ENCODE measurements around the gene TRIM26. TPM values are rescaled to one million over a fixed set of nuclear protein-coding genes. Genes with fewer than 3 reads are reported as not detected.
"Not testable (repeated sequence)": the region's sequence is repeated elsewhere in the genome, so short reads cannot be mapped to it uniquely, and the experiment has no call there.

The TRIM26 gene
- polyA plus RNA-seq, 5 donors, result 28.8 to 34.6 (median 31.8) TPM

GRCh38 chr6:30171677-30172471, 41.3 kb downstream of the TRIM26 start:
- peak in 1 of 2 donors; percentile 8 for DNase-seq

- peak in 1 of 2 donors; percentile 23 for DNase-seq
Observed at GRCh38 chr6:30169658-30170614, 43.3 kb downstream of the TRIM26 start.

GRCh38 chr6:30168741-30169140, 44.5 kb downstream of the TRIM26 start:
- no peak for DNase-seq

GRCh38 chr6:30167101-30167500, 46.1 kb downstream of the TRIM26 start:
- no peak for DNase-seq

GRCh38 chr6:30165238-30165637, 48.0 kb downstream of the TRIM26 start:
- DNase-seq, result not testable (repeated sequence)

GRCh38 chr6:30164714-30165113, 48.5 kb downstream of the TRIM26 start:
- no peak for DNase-seq

GRCh38 chr6:30163918-30164654, 49.1 kb downstream of the TRIM26 start:
- no peak for DNase-seq

GRCh38 chr6:30163090-30163917, 49.9 kb downstream of the TRIM26 start, which contains the start of gene TRIM15:
TRIM15 (plus strand) TSS chr6:30163546; CDS start chr6:30163685, 139 bp downstream.
- no peak for DNase-seq

- no peak for DNase-seq
Observed at GRCh38 chr6:30162265-30163089, 50.7 kb downstream of the TRIM26 start.

- DNase-seq, result no peak
Observed at GRCh38 chr6:30160785-30161531, 52.2 kb downstream of the TRIM26 start, which contains the start of gene TRIM10. TRIM10 (minus strand) TSS chr6:30161211; CDS start chr6:30160858, 353 bp downstream.

- no peak for DNase-seq
Observed at GRCh38 chr6:30160008-30160784, 53.0 kb downstream of the TRIM26 start.

GRCh38 chr6:30158475-30159040, 54.6 kb downstream of the TRIM26 start:
- DNase-seq, result no peak

GRCh38 chr6:30157999-30158398, 55.2 kb downstream of the TRIM26 start:
- no peak for DNase-seq

- no peak for DNase-seq
Observed at GRCh38 chr6:30157581-30157980, 55.6 kb downstream of the TRIM26 start.

- no peak for DNase-seq
Observed at GRCh38 chr6:30156774-30157173, 56.4 kb downstream of the TRIM26 start.

- peak in 1 of 2 donors; percentile 6 for DNase-seq
Observed at GRCh38 chr6:30156262-30156599, 57.0 kb downstream of the TRIM26 start.

GRCh38 chr6:30155520-30156261, 57.5 kb downstream of the TRIM26 start:
- no peak for DNase-seq
